Stimulated activated CD4-positive, alpha-beta T cell treated with anti-CD3 and anti-CD28 coated beads, Interleukin-12 subunit alpha, Interleukin-12 subunit beta, amount 100 ng/mL, for 4 hours (primary cell): ENCODE measurements around the gene GPAT3.

Experiments used
- DNase-seq: peaks from one replicate; pipeline ENCODE4 v3.0.0-alpha.2; 2020

GPAT3 gene

GRCh38 chr4:83651846-83652245 lies 115.9 kb downstream of the GPAT3 start:
- DNase-seq = no peak
